NCI-H2107 treated with DMSO at 0.1 percent for 48 hours (cell line): Measurements from ENCODE around the gene DHX16.
"Not testable (repeated sequence)": the region's sequence is repeated elsewhere in the genome, so short reads cannot be mapped to it uniquely, and the experiment has no call there.

Source experiments
- DNase-seq: peaks from one replicate; lab custom pipeline; 2025; ENCODE audit not compliant: unreplicated experiment; lab: John Stamatoyannopoulos, UW

DHX16 gene

GRCh38 chr6:30679765-30680535 lies 7.1 kb upstream of the DHX16 start:
- no peak for DNase-seq

- peak; percentile 29 for DNase-seq
Observed at GRCh38 chr6:30678964-30679726, 6.3 kb upstream of the DHX16 start.

- DNase-seq: no peak
Observed at GRCh38 chr6:30676660-30677285, 4.0 kb upstream of the DHX16 start.

- no peak for DNase-seq
Observed at GRCh38 chr6:30670760-30671527, 1.9 kb downstream of the DHX16 start.

- not testable (repeated sequence) for DNase-seq
Observed at GRCh38 chr6:30666300-30666699, 6.5 kb downstream of the DHX16 start.

- no peak for DNase-seq
Observed at GRCh38 chr6:30664994-30665767, 7.6 kb downstream of the DHX16 start.

- DNase-seq: not testable (repeated sequence)
Observed at GRCh38 chr6:30657922-30658321, 14.9 kb downstream of the DHX16 start.

GRCh38 chr6:30657454-30657853 lies 15.4 kb downstream of the DHX16 start:
- DNase-seq: no peak

GRCh38 chr6:30656513-30656912 lies 16.3 kb downstream of the DHX16 start:
- DNase-seq: no peak

- no peak for DNase-seq
Observed at GRCh38 chr6:30655743-30656094, 17.1 kb downstream of the DHX16 start.

- DNase-seq: no peak
Observed at GRCh38 chr6:30654798-30655742, 17.7 kb downstream of the DHX16 start.

- DNase-seq: no peak
Observed at GRCh38 chr6:30651143-30651542, 21.7 kb downstream of the DHX16 start.

GRCh38 chr6:30647242-30648116 lies 25.3 kb downstream of the DHX16 start:
- DNase-seq: no peak

GRCh38 chr6:30646450-30647241 lies 26.2 kb downstream of the DHX16 start, which contains the start of gene C6orf136:
C6orf136 (plus strand) TSS chr6:30647133; CDS start chr6:30647232, 99 bp downstream.
- peak; percentile 27 for DNase-seq

- no peak for DNase-seq
Observed at GRCh38 chr6:30645989-30646388, 26.8 kb downstream of the DHX16 start.

GRCh38 chr6:30644769-30645168 lies 28.0 kb downstream of the DHX16 start:
- no peak for DNase-seq

- DNase-seq: no peak
Observed at GRCh38 chr6:30643656-30644055, 29.1 kb downstream of the DHX16 start.
